Neutrophil (primary cell): ENCODE measurements around the gene MMP7.

Experiments used
- H3K27ac ChIP-seq: fragments of 200-600 bp; sonication (generic); 2 replicates; pipeline ENCODE4 v1.5.1; 2016; ENCODE audit warnings: mild to moderate bottlenecking, moderate library complexity
- H3K27me3 ChIP-seq: fragments of 200-600 bp; sonication (generic); 2 replicates; pipeline ENCODE4 v1.6.0; 2016; ENCODE audit warnings: mild to moderate bottlenecking
- H3K36me3 ChIP-seq: fragments of 200-600 bp; sonication (generic); 2 replicates; pipeline ENCODE4 v1.5.1; 2017
- H3K4me1 ChIP-seq, 2 experiments: fragments of 200-600 bp in 1 of 2; sonication (generic) in 1 of 2; 1 replicate in 1 of 2; 2 replicates in 1 of 2; pipeline versions ENCODE4 v1.5.1 to v1.6.1; 2013 to 2016; ENCODE audit warnings: low read depth in 1 of 2, low read length in 1 of 2, mild to moderate bottlenecking in 1 of 2, moderate library complexity in 1 of 2; ENCODE audit not compliant: control insufficient read depth in 1 of 2, insufficient read depth in 1 of 2
- H3K4me3 ChIP-seq, 2 experiments: fragments of 200-600 bp in 1 of 2; sonication (generic) in 1 of 2; 1 replicate in 1 of 2; 2 replicates in 1 of 2; pipeline ENCODE4 v1.5.1; 2013 to 2016; ENCODE audit warnings: low read depth in 1 of 2, low read length in 1 of 2, mild to moderate bottlenecking in 1 of 2, moderate library complexity in 1 of 2
- H3K9me3 ChIP-seq: fragments of 200-600 bp; sonication (generic); 2 replicates; pipeline ENCODE4 v1.5.1; 2016
- TF ChIP-seq, protein P1 (sequence below): fragments of 200-600 bp; sonication (generic); IDR thresholded peaks from 2 replicates; pipeline ENCODE4 v1.5.1; 2016; ENCODE audit warnings: antibody characterized with exemption

The MMP7 gene

GRCh38 chr11:102497061-102497460 is 33.5 kb downstream of the MMP7 start:
- Histone ChIP-seq H3K36me3 (no peaks in the 10 kb centered on the region), H3K27me3 (no peaks in the 10 kb centered on the region), H3K4me3 (no peak overlapping the region), H3K9me3 (no peaks in the 10 kb centered on the region), H3K27ac (no peak overlapping the region), H3K4me1 (peaks cover 4 to 10% of the 10 kb centered on the region in 2 experiments)
- TF ChIP-seq, protein P1, sequence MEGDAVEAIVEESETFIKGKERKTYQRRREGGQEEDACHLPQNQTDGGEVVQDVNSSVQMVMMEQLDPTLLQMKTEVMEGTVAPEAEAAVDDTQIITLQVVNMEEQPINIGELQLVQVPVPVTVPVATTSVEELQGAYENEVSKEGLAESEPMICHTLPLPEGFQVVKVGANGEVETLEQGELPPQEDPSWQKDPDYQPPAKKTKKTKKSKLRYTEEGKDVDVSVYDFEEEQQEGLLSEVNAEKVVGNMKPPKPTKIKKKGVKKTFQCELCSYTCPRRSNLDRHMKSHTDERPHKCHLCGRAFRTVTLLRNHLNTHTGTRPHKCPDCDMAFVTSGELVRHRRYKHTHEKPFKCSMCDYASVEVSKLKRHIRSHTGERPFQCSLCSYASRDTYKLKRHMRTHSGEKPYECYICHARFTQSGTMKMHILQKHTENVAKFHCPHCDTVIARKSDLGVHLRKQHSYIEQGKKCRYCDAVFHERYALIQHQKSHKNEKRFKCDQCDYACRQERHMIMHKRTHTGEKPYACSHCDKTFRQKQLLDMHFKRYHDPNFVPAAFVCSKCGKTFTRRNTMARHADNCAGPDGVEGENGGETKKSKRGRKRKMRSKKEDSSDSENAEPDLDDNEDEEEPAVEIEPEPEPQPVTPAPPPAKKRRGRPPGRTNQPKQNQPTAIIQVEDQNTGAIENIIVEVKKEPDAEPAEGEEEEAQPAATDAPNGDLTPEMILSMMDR = no peak

- TF ChIP-seq, protein P1 = peak; percentile 84
- H3K27me3 ChIP-seq = no peaks in the 10 kb centered on the region
- no peak overlapping the region for H3K27ac ChIP-seq
- peaks cover 4 to 10% of the 10 kb centered on the region in 2 experiments for H3K4me1 ChIP-seq
- no peaks in the 10 kb centered on the region for H3K9me3 ChIP-seq
- H3K4me3 ChIP-seq = no peak overlapping the region
- H3K36me3 ChIP-seq = no peaks in the 10 kb centered on the region
Measured at GRCh38 chr11:102495161-102496042, 35.1 kb downstream of the MMP7 start.

DNA sequence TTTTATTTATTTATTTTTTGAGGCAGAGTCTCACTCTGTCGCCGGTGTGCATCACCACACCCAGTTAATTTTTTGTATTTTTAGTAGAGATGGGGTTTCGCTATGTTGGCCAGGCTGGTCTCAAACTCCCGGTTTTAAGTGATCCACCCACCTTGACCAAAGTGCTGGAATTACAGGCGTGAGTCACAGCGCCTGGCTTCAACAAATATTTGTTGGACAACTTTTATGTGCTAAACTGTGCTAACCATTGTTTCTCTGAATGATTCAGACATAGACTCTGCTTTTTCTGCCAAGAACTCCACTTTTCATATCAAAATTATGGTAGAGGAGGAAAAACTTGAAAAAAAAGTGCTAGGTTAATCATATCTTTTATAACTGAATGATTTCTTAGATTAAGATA is 36.3 kb downstream of the MMP7 start:
- H3K4me3 ChIP-seq = no peak overlapping the region
- H3K27ac ChIP-seq = no peak overlapping the region
- H3K4me1 ChIP-seq = peaks cover 4 to 10% of the 10 kb centered on the region in 2 experiments
- H3K27me3 ChIP-seq = no peaks in the 10 kb centered on the region
- TF ChIP-seq, protein P1 = no peak
- no peaks in the 10 kb centered on the region for H3K36me3 ChIP-seq
- H3K9me3 ChIP-seq = no peaks in the 10 kb centered on the region

- H3K36me3 ChIP-seq = no peaks in the 10 kb centered on the region
- H3K27ac ChIP-seq = no peak overlapping the region
- peaks cover 2 to 4% of the 10 kb centered on the region in 2 experiments for H3K4me1 ChIP-seq
- H3K4me3 ChIP-seq = no peak overlapping the region
- no peaks in the 10 kb centered on the region for H3K9me3 ChIP-seq
- no peaks in the 10 kb centered on the region for H3K27me3 ChIP-seq
- TF ChIP-seq, protein P1 = no peak
Measured at GRCh38 chr11:102493524-102493923, 37.0 kb downstream of the MMP7 start.

GRCh38 chr11:102491969-102492368 is 38.6 kb downstream of the MMP7 start:
- Histone ChIP-seq H3K4me3 (no peak overlapping the region), H3K9me3 (no peaks in the 10 kb centered on the region), H3K4me1 (peaks cover 5 to 7% of the 10 kb centered on the region in 2 experiments), H3K27me3 (no peaks in the 10 kb centered on the region), H3K27ac (no peak overlapping the region), H3K36me3 (no peaks in the 10 kb centered on the region)
- TF ChIP-seq, protein P1 = no peak
